ENCODE measurements around the gene AKR1D1. TPM values are rescaled to one million over a fixed set of nuclear protein-coding genes. Genes with fewer than 3 reads are reported as not detected.
A peak's percentile ranks its signal among the peaks of the same experiment; 100 is the strongest.

Gene AKR1D1
- total and polyA plus RNA-seq, 2 donors (not counting 1 experiment from before 2014, with no cell fraction given) = not detected

- H3K27ac ChIP-seq (ENCODE audit: insufficient read depth, low read length) = no peak overlapping the region
- no peaks in the 10 kb centered on the region for H3K9me3 ChIP-seq (ENCODE audit: control insufficient read depth, insufficient read depth, low read depth, low read length)
Observed at GRCh38 chr7:138097064-138097741, 20.9 kb downstream of the AKR1D1 start.

GRCh38 chr7:138099813-138100212 is 23.6 kb downstream of the AKR1D1 start:
- no peaks in the 10 kb centered on the region for H3K79me2 ChIP-seq (ENCODE audit: control insufficient read depth, insufficient read depth, low read length)
- H3K4me1 ChIP-seq (ENCODE audit: control insufficient read depth, extremely low read depth, insufficient read depth, low read length) = no peaks in the 10 kb centered on the region
- TF ChIP-seq EZH2 (IDR thresholded peaks at IDR 0.05; ENCODE audit: low read length, missing control alignments) = no peak
- no peak overlapping the region for H2AFZ ChIP-seq (ENCODE audit: low read length)
- DNase-seq (ENCODE audit: low read depth in 2 of 2) = no peak
- no peak overlapping the region for H3K4me3 ChIP-seq (replicated peaks in 1 of 4; ENCODE audit: control extremely low read depth in 1 of 4, insufficient read depth in 1 of 4, low read depth in 3 of 4, low read length in 4 of 4)
- no peaks in the 10 kb centered on the region for H3K9me3 ChIP-seq (ENCODE audit: control insufficient read depth, insufficient read depth, low read depth, low read length)
- H3K27ac ChIP-seq (ENCODE audit: insufficient read depth, low read length) = no peak overlapping the region
- H3K36me3 ChIP-seq (ENCODE audit: control insufficient read depth, insufficient read depth, low read length) = no peaks in the 10 kb centered on the region
- H3K27me3 ChIP-seq (ENCODE audit: control insufficient read depth, insufficient read depth, low read length) = no peaks in the 10 kb centered on the region
- H4K20me1 ChIP-seq (ENCODE audit: control insufficient read depth, extremely low read depth, insufficient read depth, low read length) = no peaks in the 10 kb centered on the region
- no peak overlapping the region for H3K4me2 ChIP-seq (ENCODE audit: extremely low read depth, insufficient read depth, low read length)
- no peak overlapping the region for H3K9ac ChIP-seq (ENCODE audit: insufficient read depth, low read length)

More at GRCh38 chr7:138097064-138097741, 20.9 kb downstream of the AKR1D1 start:
- no peak for TF ChIP-seq EZH2 (IDR thresholded peaks at IDR 0.05; ENCODE audit: low read length, missing control alignments)
- TF ChIP-seq CTCF (conservative IDR thresholded peaks at IDR 0.05 in 1 of 2, IDR thresholded peaks at IDR 0.05 in 1 of 2; ENCODE audit: low read depth in 1 of 2, low read length in 2 of 2) = no peak
- Histone ChIP-seq H3K9ac (ENCODE audit: insufficient read depth, low read length) (no peak overlapping the region), H3K4me2 (ENCODE audit: extremely low read depth, insufficient read depth, low read length) (no peak overlapping the region), H3K27me3 (ENCODE audit: control insufficient read depth, insufficient read depth, low read length) (no peaks in the 10 kb centered on the region), H3K4me1 (ENCODE audit: control insufficient read depth, extremely low read depth, insufficient read depth, low read length) (no peaks in the 10 kb centered on the region), H2AFZ (ENCODE audit: low read length) (no peak overlapping the region), H3K79me2 (ENCODE audit: control insufficient read depth, insufficient read depth, low read length) (no peaks in the 10 kb centered on the region), H3K4me3 (replicated peaks in 1 of 4; ENCODE audit: control extremely low read depth in 1 of 4, insufficient read depth in 1 of 4, low read depth in 3 of 4, low read length in 4 of 4) (no peak overlapping the region), H3K36me3 (ENCODE audit: control insufficient read depth, insufficient read depth, low read length) (no peaks in the 10 kb centered on the region), H4K20me1 (ENCODE audit: control insufficient read depth, extremely low read depth, insufficient read depth, low read length) (no peaks in the 10 kb centered on the region)
- DNase-seq (ENCODE audit: low read depth in 2 of 2) = peak in 1 of 2 donors; percentile 14

GRCh38 chr7:138105221-138105620 is 29.0 kb downstream of the AKR1D1 start:
- DNase-seq (ENCODE audit: low read depth in 2 of 2) = no peak

More at GRCh38 chr7:138105221-138105620, 29.0 kb downstream of the AKR1D1 start:
- no peaks in the 10 kb centered on the region for H4K20me1 ChIP-seq (ENCODE audit: control insufficient read depth, extremely low read depth, insufficient read depth, low read length)
- no peaks in the 10 kb centered on the region for H3K4me1 ChIP-seq (ENCODE audit: control insufficient read depth, extremely low read depth, insufficient read depth, low read length)
- no peak overlapping the region for H3K9ac ChIP-seq (ENCODE audit: insufficient read depth, low read length)
- H3K27me3 ChIP-seq (ENCODE audit: control insufficient read depth, insufficient read depth, low read length) = no peaks in the 10 kb centered on the region
- no peak for TF ChIP-seq EZH2 (IDR thresholded peaks at IDR 0.05; ENCODE audit: low read length, missing control alignments)
- no peak for TF ChIP-seq CTCF (conservative IDR thresholded peaks at IDR 0.05 in 1 of 2, IDR thresholded peaks at IDR 0.05 in 1 of 2; ENCODE audit: low read depth in 1 of 2, low read length in 2 of 2)
- no peaks in the 10 kb centered on the region for H3K9me3 ChIP-seq (ENCODE audit: control insufficient read depth, insufficient read depth, low read depth, low read length)
- no peak overlapping the region for H3K4me2 ChIP-seq (ENCODE audit: extremely low read depth, insufficient read depth, low read length)
- H2AFZ ChIP-seq (ENCODE audit: low read length) = no peak overlapping the region
- H3K36me3 ChIP-seq (ENCODE audit: control insufficient read depth, insufficient read depth, low read length) = no peaks in the 10 kb centered on the region
- H3K4me3 ChIP-seq (replicated peaks in 1 of 4; ENCODE audit: control extremely low read depth in 1 of 4, insufficient read depth in 1 of 4, low read depth in 3 of 4, low read length in 4 of 4) = no peak overlapping the region
- no peaks in the 10 kb centered on the region for H3K79me2 ChIP-seq (ENCODE audit: control insufficient read depth, insufficient read depth, low read length)
- no peak overlapping the region for H3K27ac ChIP-seq (ENCODE audit: insufficient read depth, low read length)
